ENCODE data around the gene XRCC1. TPM values are rescaled to one million over a fixed set of nuclear protein-coding genes. Genes with fewer than 3 reads are reported as not detected.
"Not testable (repeated sequence)": the region's sequence is repeated elsewhere in the genome, so short reads cannot be mapped to it uniquely, and the experiment has no call there.

XRCC1 gene
- total RNA-seq, 2 donors from 2014 or later: 19.7 to 31.0 TPM

- intact Hi-C loops (cut with DNase I): no loop called here
- H3K27me3 ChIP-seq: no peaks in the 10 kb centered on the region
- H3K27ac ChIP-seq: no peak overlapping the region
- peaks cover 31% of the 10 kb centered on the region for H3K4me1 ChIP-seq
- no peaks in the 10 kb centered on the region for H3K9me3 ChIP-seq
- H3K4me3 ChIP-seq: no peak overlapping the region
- no peak for TF ChIP-seq CTCF (IDR thresholded peaks at IDR 0.05)
- TF ChIP-seq POLR2A (IDR thresholded peaks at IDR 0.05): no peak
- WGBS, 2 donors: 93 to 94% methylated on average over 31 to 37 of the region's 37 CpGs
- DNase-seq (no peak), ATAC-seq (no peak)
- peaks cover 0 to 5% of the 10 kb centered on the region in 2 donors for H3K36me3 ChIP-seq (replicated peaks in 1 of 2; ENCODE audit: insufficient read depth in 1 of 2, low read depth in 2 of 2)
These were observed 17.5 kb upstream of the XRCC1 start for GRCh38 chr19:43592800-43593350.

GRCh38 chr19:43591904-43592772, 16.8 kb upstream of the XRCC1 start:
- Histone ChIP-seq H3K27me3 (no peaks in the 10 kb centered on the region), H3K4me1 (peaks cover 23% of the 10 kb centered on the region), H3K36me3 (replicated peaks in 1 of 2; ENCODE audit: insufficient read depth in 1 of 2, low read depth in 2 of 2) (peaks cover 0 to 5% of the 10 kb centered on the region in 2 donors), H3K27ac (no peak overlapping the region), H3K4me3 (no peak overlapping the region), H3K9me3 (no peaks in the 10 kb centered on the region)
- DNase-seq (no peak), ATAC-seq (no peak)
- intact Hi-C loops (cut with DNase I): no loop called here
- TF ChIP-seq POLR2A (IDR thresholded peaks at IDR 0.05) (no peak), CTCF (IDR thresholded peaks at IDR 0.05) (no peak)
- 94 to 98% methylated on average over 15 to 55 of the region's 63 CpGs for WGBS, 2 donors

GRCh38 chr19:43589678-43590077, 14.4 kb upstream of the XRCC1 start:
- DNase-seq: no peak
- WGBS, 2 donors: 72 to 92% methylated on average over 6 of the region's 6 CpGs
- intact Hi-C loops (cut with DNase I): no loop called here
- no peak for TF ChIP-seq POLR2A (IDR thresholded peaks at IDR 0.05)
- H3K27ac ChIP-seq: no peak overlapping the region
- no peaks in the 10 kb centered on the region for H3K9me3 ChIP-seq
- peaks cover 12% of the 10 kb centered on the region for H3K4me1 ChIP-seq
- no peak overlapping the region for H3K4me3 ChIP-seq
- peaks cover 0 to 5% of the 10 kb centered on the region in 2 donors for H3K36me3 ChIP-seq (replicated peaks in 1 of 2; ENCODE audit: insufficient read depth in 1 of 2, low read depth in 2 of 2)
- H3K27me3 ChIP-seq: no peaks in the 10 kb centered on the region
- no peak for ATAC-seq

GRCh38 chr19:43589277-43589676, 13.9 kb upstream of the XRCC1 start:
- DNase-seq: no peak
- no peak overlapping the region for H3K27ac ChIP-seq
- H3K4me3 ChIP-seq: no peak overlapping the region
- H3K36me3 ChIP-seq (replicated peaks in 1 of 2; ENCODE audit: insufficient read depth in 1 of 2, low read depth in 2 of 2): peaks cover 0 to 5% of the 10 kb centered on the region in 2 donors
- H3K4me1 ChIP-seq: peaks cover 12% of the 10 kb centered on the region
- WGBS, 2 donors: 88 to 89% methylated on average over 5 of the region's 5 CpGs
- H3K9me3 ChIP-seq: no peaks in the 10 kb centered on the region
- ATAC-seq: no peak
- TF ChIP-seq POLR2A (IDR thresholded peaks at IDR 0.05) (no peak), CTCF (IDR thresholded peaks at IDR 0.05) (no peak)
- H3K27me3 ChIP-seq: no peaks in the 10 kb centered on the region
- intact Hi-C loops (cut with DNase I): no loop called here

GRCh38 chr19:43587029-43587428, 11.7 kb upstream of the XRCC1 start:
- ATAC-seq; intact Hi-C loops (cut with DNase I): not testable (repeated sequence)

More at GRCh38 chr19:43587029-43587428, 11.7 kb upstream of the XRCC1 start:
- 84 to 95% methylated on average over 2 to 3 of the region's 3 CpGs for WGBS, 2 donors
- not testable (repeated sequence) for H3K4me1 ChIP-seq; H3K4me3 ChIP-seq; H3K27ac ChIP-seq; H3K9me3 ChIP-seq; H3K36me3 ChIP-seq (replicated peaks in 1 of 2; ENCODE audit: insufficient read depth in 1 of 2, low read depth in 2 of 2); DNase-seq; H3K27me3 ChIP-seq

All from body of pancreas (tissue), 4 donors.